GM12873 (cell line): ENCODE results near the gene FARSA.

Source experiments
- CTCF ChIP-seq: IDR thresholded peaks from 2 replicates; pipeline ENCODE4 v1.5.1; 2012; ENCODE audit warnings: low read depth, mild to moderate bottlenecking, moderate library complexity, low read length, control low read depth; ENCODE audit not compliant: insufficient read depth; ENCODE audit errors: missing control alignments

FARSA gene

DNA sequence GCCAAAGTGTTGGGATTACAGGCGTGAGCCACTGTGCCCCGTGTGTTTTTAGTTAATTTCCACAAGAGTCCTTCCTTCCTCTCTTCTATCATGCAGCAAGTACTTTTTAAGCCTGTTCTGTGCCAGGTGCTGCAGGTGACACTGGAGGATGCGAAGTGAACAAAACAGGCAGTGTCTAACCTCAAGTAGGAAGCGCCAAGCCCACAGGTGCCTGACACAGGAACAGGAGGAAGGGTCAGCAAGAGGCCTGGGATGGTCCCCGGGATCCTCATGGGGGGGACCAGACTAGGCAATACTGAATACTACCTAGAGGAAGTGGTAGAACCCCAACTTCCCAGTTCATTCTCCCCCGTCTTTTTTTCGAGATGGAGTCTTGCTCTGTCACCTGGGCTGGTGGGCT, 3.1 kb upstream of the FARSA start:
- TF ChIP-seq CTCF, result no peak

DNA sequence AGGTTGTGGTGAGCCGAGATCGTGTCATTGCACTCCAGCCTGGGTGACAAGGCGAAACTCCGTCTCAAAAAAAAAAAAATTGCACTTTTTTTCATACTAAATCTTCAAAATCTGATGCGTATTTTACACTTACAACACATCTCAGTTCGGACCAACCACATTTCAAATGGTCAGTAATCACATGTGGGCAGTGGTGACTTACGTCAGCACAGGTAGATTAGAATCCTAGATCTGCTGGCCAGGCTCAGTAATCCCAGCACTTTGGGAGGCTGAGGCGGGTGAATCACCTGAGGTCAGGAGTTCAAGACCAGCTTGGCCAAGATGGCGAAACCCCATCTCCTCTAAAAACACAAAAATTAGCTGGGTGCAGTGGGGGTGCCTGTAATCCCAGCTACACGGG, 1.6 kb upstream of the FARSA start:
- no peak for TF ChIP-seq CTCF

DNA sequence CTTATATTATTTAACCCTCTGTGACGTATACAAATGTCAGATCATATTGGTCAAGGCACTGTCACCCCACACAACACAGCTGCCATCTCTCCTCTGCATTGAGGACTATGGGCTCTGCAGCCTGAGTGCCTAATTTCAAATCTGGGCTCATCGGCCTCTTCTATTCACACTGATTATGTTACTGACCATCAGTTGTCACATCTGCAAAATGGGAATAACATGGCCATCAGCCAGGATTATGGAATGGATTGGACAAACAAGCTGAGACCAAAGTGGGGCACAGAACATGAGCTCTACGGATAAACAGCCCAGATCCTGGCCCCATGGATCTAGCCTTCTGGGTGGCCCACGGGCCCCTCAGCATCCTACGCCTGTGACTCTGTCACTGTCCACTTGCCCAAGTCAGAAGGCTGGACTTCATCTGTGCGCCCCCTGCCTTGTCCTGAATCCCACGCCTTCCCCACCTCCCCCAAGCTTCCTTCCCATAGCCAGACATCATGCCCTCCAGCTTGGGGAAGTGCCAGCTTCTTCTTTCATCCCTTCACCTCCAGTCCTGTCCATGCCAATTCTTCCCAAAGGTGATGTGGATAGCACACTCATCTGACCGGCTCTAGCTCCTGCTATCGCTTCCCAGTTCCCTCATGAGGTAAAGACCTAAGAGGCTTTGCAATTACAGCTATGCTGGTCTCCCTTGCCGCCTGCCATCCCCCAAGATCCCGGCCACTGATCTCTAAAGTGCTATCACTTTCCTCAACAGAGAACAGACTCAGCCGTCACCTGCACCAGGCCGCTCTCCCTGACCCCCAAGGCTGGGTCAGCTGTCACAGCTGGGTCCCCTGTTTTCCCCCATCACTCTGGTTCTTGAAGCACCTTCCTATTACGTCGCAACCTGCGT, 872 bp downstream of the FARSA start:
- no peak for TF ChIP-seq CTCF

DNA sequence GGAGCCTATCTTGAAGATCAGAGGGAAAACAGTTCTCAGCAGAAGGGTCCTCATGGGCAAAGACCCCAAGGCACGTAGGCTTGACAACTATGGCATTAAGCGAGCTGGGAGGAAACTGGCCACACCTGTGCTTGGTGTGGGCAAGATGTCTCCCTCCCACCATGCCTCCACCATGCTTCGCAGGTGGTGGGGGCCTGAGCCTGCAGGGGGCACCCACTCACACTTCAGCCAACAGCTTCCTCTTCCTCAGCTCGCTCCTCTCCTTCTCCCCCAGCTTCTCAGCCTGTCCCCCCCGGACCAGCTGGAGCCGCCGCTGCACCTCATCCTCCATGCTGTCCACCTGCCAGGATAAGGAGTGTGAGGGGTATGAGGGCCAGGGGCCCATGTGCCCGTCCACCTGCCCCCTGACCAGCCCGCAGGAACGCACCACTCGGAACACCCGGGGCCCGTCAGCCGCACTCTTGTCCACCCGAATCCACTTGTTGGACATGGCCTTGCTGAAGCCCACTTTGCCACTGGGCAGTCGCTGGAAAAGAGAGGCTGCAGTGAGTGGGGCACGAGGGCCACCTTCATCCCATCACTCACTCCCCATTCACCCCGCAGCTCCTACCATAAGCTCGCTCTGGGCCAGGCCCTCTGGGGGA, 3.4 kb downstream of the FARSA start:
- peak; percentile 5 for TF ChIP-seq CTCF

DNA sequence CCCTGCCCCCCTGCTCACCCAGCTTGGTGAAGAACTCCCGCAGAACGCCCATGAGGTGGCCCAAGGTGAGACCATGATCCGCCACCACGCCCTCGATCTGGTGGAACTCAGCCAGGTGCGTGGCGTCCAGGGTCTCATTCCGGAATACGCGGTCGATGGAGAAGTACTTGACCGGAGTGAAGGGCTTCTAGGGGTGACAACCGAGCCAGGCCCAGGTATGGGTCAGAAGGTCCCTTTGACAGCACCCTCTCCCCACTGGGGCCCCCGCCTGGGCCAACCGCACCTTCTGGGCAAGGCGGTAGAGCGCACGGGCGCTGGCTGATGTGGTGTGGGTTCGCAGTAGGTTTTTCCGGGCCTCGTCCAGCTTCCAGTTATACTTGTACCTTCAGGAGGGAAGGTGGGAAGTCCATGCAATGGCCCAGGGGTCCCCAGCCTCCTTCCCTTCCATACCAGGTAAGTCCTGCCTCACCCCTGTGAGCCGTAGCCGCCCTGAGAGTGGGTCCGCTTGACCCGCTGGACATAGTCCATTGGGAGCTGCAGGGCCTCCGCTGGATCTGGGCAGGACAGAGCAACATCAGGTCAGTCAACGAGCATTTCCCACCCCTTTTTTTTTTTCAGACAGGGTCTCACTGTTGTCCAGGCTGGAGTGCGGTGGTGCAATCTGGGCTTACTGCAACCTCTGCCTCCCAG, 8.7 kb downstream of the FARSA start:
- no peak for TF ChIP-seq CTCF

DNA sequence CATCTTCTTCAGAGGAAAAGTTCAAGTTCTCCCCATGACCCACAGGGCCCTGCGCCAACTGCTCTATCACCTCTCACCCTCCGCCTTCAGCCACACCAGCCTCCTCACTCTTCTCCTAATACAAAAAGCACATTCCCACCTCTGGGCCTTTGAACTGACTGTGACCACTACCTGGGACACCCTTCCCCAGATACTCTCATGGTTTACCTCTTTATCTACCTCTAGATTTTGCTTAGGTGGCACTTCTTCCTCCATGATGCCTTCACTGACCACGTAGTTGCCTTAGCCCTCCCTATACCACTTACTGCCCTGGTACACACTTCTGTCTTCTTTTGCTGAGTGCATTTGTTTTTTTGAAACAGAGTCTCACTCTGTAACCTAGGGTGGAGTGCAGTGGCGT, 10.6 kb downstream of the FARSA start:
- no peak for TF ChIP-seq CTCF

GRCh38 chr19:12921047-12921446, 12.5 kb downstream of the FARSA start:
- no peak for TF ChIP-seq CTCF
